WTC11 (cell line): ENCODE results near the gene OR4D2. TPM values are rescaled to one million over a fixed set of nuclear protein-coding genes. Genes with fewer than 3 reads are reported as not detected.

Experiments used
- ATAC-seq: fragments of 200-7000 bp; cut with Tn5 transposase; 2 replicates; pipeline ENCODE4 v1.10.0; 2021; ENCODE audit warnings: mild to moderate bottlenecking, moderate library complexity
- CTCF ChIA-PET: fragments of 300-600 bp; sonication (Branson Sonifier 250); formaldehyde crosslinking; loops from one replicate; lab custom pipeline; 2021; ENCODE audit warnings: antibody characterized with exemption; lab: Charles Lee
- POLR2A ChIA-PET: fragments of 350-600 bp; sonication (Branson Sonifier 250); formaldehyde crosslinking; loops from one replicate; lab custom pipeline; 2021; ENCODE audit warnings: antibody characterized with exemption; lab: Charles Lee
- DNase-seq: peaks from one replicate; pipeline ENCODE4 v3.0.0; 2021; ENCODE audit warnings: low spot score
- H3K27ac Mint-ChIP-seq: 2 replicates; pipeline ENCODE4 v1.8.0; 2021; ENCODE audit warnings: mixed read lengths
- H3K27me3 Mint-ChIP-seq: 2 replicates; pipeline ENCODE4 v1.8.0; 2021; ENCODE audit warnings: low read depth, mild to moderate bottlenecking, moderate library complexity, mixed read lengths
- H3K36me3 Mint-ChIP-seq: 2 replicates; pipeline ENCODE4 v1.8.0; 2021; ENCODE audit warnings: mixed read lengths
- H3K4me1 Mint-ChIP-seq: 2 replicates; pipeline ENCODE4 v1.8.0; 2022; ENCODE audit warnings: mixed read lengths
- H3K4me3 Mint-ChIP-seq: 2 replicates; pipeline ENCODE4 v1.8.0; 2021; ENCODE audit warnings: mild to moderate bottlenecking, moderate library complexity, mixed read lengths
- H3K9me3 Mint-ChIP-seq: 2 replicates; pipeline ENCODE4 v1.8.0; 2021; ENCODE audit warnings: mixed read lengths
- CBFB ChIP-seq: sonication (generic); formaldehyde crosslinking; IDR thresholded peaks from 2 replicates; pipeline ENCODE4 v1.8.1; 2022; ENCODE audit warnings: mild to moderate bottlenecking, low read depth, missing genetic modification reagents
- ELF4 ChIP-seq: sonication (generic); formaldehyde crosslinking; IDR thresholded peaks from 2 replicates; pipeline ENCODE4 v1.8.1; 2022; ENCODE audit warnings: low read depth, mild to moderate bottlenecking, moderate library complexity, missing genetic modification reagents
- ESRRA ChIP-seq: sonication (generic); formaldehyde crosslinking; IDR thresholded peaks from 2 replicates; pipeline ENCODE4 v1.8.1; 2022; ENCODE audit warnings: mild to moderate bottlenecking, missing genetic modification reagents, borderline replicate concordance
- FOXJ3 ChIP-seq: sonication (generic); formaldehyde crosslinking; IDR thresholded peaks from 2 replicates; pipeline ENCODE4 v1.9.0; 2021; ENCODE audit warnings: missing genetic modification reagents, mild to moderate bottlenecking, borderline replicate concordance
- FOXK1 ChIP-seq: sonication (generic); formaldehyde crosslinking; IDR thresholded peaks from 2 replicates; pipeline ENCODE4 v1.8.0; 2022; ENCODE audit warnings: mild to moderate bottlenecking, moderate library complexity, missing genetic modification reagents
- IRF2 ChIP-seq: sonication (generic); formaldehyde crosslinking; IDR thresholded peaks from 2 replicates; pipeline ENCODE4 v1.8.0; 2022; ENCODE audit warnings: low read depth, missing genetic modification reagents, borderline replicate concordance
- JAZF1 ChIP-seq: fragments of 250-450 bp; sonication (Bioruptor Pico); IDR thresholded peaks from 2 replicates; pipeline ENCODE4 v1.9.0; 2021; ENCODE audit warnings: moderate library complexity, mild to moderate bottlenecking, inconsistent platforms
- NFE2L1 ChIP-seq: sonication (generic); formaldehyde crosslinking; IDR thresholded peaks from 2 replicates; pipeline ENCODE4 v1.8.1; 2023; ENCODE audit warnings: missing genetic modification reagents
- NR2C2 ChIP-seq: sonication (generic); formaldehyde crosslinking; IDR thresholded peaks from 2 replicates; pipeline ENCODE4 v1.8.0; 2022; ENCODE audit warnings: mild to moderate bottlenecking, missing genetic modification reagents
- PRRX2 ChIP-seq: fragments of 250-450 bp; sonication (Bioruptor Pico); IDR thresholded peaks from 2 replicates; pipeline ENCODE4 v1.8.0; 2021; ENCODE audit warnings: mild to moderate bottlenecking
- RELA ChIP-seq: sonication (generic); formaldehyde crosslinking; IDR thresholded peaks from 2 replicates; pipeline ENCODE4 v1.8.1; 2022; ENCODE audit warnings: missing genetic modification reagents, mild to moderate bottlenecking, borderline replicate concordance
- SMAD3 ChIP-seq: sonication (generic); formaldehyde crosslinking; IDR thresholded peaks from 2 replicates; pipeline ENCODE4 v1.8.0; 2022; ENCODE audit warnings: missing genetic modification reagents, mild to moderate bottlenecking, borderline replicate concordance
- TEAD4 ChIP-seq: sonication (generic); formaldehyde crosslinking; IDR thresholded peaks from 2 replicates; pipeline ENCODE4 v1.8.0; 2022; ENCODE audit warnings: mild to moderate bottlenecking, missing genetic modification reagents
- TP53 ChIP-seq: sonication (generic); formaldehyde crosslinking; IDR thresholded peaks from 2 replicates; pipeline ENCODE4 v1.8.1; 2023; ENCODE audit warnings: mild to moderate bottlenecking, missing genetic modification reagents
- ZBTB21 ChIP-seq: sonication (generic); formaldehyde crosslinking; IDR thresholded peaks from 2 replicates; pipeline ENCODE4 v1.8.1; 2023; ENCODE audit warnings: mild to moderate bottlenecking, missing genetic modification reagents, borderline replicate concordance
- ZNF219 ChIP-seq: sonication (generic); formaldehyde crosslinking; IDR thresholded peaks from 2 replicates; pipeline ENCODE4 v1.8.0; 2023; ENCODE audit warnings: missing genetic modification reagents, mild to moderate bottlenecking, borderline replicate concordance
- total RNA-seq: library from RNA; stranded (reverse); gene quantifications from 3 replicates; pipeline ENCODE4 v1.2.3, GENCODE V29; 2021
- TF ChIP-seq, protein P1 (sequence below): sonication (generic); formaldehyde crosslinking; IDR thresholded peaks from 2 replicates; pipeline ENCODE4 v1.8.0; 2023; ENCODE audit warnings: missing genetic modification reagents
- TF ChIP-seq, protein P2 (sequence below): fragments of 250-450 bp; sonication (Bioruptor Pico); IDR thresholded peaks from 2 replicates; pipeline ENCODE4 v1.9.0; 2021; ENCODE audit warnings: mild to moderate bottlenecking, borderline replicate concordance
- TF ChIP-seq, protein P3 (sequence below): fragments of 250-450 bp; sonication (Bioruptor Pico); IDR thresholded peaks from 2 replicates; pipeline ENCODE4 v1.9.0; 2021; ENCODE audit warnings: mild to moderate bottlenecking
- TF ChIP-seq, protein P4 (sequence below): sonication (generic); formaldehyde crosslinking; IDR thresholded peaks from 2 replicates; pipeline ENCODE4 v1.8.0; 2022; ENCODE audit warnings: mild to moderate bottlenecking, missing genetic modification reagents

The OR4D2 gene
- total RNA-seq, 1 experiment from 2014 or later: not detected

DNA sequence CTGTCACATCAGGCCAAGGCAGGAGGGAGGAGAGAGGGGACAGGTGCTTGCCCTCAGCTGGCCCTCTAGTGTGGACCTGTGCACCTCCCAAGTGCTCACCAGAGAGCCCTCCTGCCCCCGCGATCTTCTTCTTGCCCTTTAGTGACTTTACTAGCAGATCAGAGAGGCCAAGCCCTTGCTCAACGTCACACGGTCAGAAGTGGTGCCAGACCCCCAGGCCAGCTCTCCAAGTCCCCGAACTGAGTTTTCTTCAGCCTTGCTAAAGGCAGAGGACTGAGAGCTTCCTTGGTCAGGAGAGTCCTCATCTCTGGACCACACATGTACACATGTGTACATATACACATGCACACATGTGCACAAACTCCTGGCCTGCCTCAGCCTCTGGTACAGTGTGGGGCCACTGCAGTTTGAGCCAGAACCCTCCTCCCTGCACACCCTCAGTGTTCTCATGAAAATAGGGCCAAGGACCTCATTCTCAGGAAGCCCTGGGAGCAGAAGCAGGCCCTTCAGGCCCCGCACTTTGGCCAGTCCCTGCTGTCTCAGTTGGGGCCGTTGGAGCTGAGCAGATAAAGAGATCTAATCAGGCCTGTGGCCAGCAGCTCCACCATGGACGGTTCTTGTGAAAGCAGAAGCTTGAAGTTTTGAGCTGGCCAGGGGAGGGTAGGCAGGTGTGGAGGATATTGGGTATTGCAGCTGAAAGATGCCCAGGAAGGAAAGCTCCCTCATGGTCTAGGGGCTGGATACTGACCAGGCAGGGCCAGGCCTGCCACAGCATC is 18.4 kb downstream of the OR4D2 start:
- H3K27me3 Mint-ChIP-seq: peaks cover 13% of the 10 kb centered on the region

More for the DNA sequence above, 18.4 kb downstream of the OR4D2 start:
- DNase-seq: no peak
- ChIA-PET POLR2A (no interaction called here), CTCF (interaction anchor here (1.0 to 2.5 kb wide), 7 partner anchors 9 to 64 kb away, joined by 3 to 9 read pairs (median 5); no protein-coding TSS in a partner anchor)
- no peaks in the 10 kb centered on the region for H3K9me3 Mint-ChIP-seq
- no peak overlapping the region for H3K4me3 Mint-ChIP-seq
- TF ChIP-seq ZNF219 (CRISPR knock-in tag) (no peak), FOXJ3 (CRISPR knock-in tag) (no peak), ELF4 (CRISPR knock-in tag) (no peak), IRF2 (CRISPR knock-in tag) (no peak), ESRRA (CRISPR knock-in tag) (no peak), ZBTB21 (CRISPR knock-in tag) (no peak), NFE2L1 (CRISPR knock-in tag) (no peak), TP53 (CRISPR knock-in tag) (no peak), TEAD4 (no peak), SMAD3 (CRISPR knock-in tag) (no peak), PRRX2 (CRISPR knock-in tag) (no peak), FOXK1 (CRISPR knock-in tag) (no peak), CBFB (CRISPR knock-in tag) (no peak), JAZF1 (CRISPR knock-in tag) (no peak), NR2C2 (no peak), RELA (no peak)
- TF ChIP-seq, protein P1, sequence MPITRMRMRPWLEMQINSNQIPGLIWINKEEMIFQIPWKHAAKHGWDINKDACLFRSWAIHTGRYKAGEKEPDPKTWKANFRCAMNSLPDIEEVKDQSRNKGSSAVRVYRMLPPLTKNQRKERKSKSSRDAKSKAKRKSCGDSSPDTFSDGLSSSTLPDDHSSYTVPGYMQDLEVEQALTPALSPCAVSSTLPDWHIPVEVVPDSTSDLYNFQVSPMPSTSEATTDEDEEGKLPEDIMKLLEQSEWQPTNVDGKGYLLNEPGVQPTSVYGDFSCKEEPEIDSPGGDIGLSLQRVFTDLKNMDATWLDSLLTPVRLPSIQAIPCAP (CRISPR knock-in tag): no peak
- TF ChIP-seq, protein P2, sequence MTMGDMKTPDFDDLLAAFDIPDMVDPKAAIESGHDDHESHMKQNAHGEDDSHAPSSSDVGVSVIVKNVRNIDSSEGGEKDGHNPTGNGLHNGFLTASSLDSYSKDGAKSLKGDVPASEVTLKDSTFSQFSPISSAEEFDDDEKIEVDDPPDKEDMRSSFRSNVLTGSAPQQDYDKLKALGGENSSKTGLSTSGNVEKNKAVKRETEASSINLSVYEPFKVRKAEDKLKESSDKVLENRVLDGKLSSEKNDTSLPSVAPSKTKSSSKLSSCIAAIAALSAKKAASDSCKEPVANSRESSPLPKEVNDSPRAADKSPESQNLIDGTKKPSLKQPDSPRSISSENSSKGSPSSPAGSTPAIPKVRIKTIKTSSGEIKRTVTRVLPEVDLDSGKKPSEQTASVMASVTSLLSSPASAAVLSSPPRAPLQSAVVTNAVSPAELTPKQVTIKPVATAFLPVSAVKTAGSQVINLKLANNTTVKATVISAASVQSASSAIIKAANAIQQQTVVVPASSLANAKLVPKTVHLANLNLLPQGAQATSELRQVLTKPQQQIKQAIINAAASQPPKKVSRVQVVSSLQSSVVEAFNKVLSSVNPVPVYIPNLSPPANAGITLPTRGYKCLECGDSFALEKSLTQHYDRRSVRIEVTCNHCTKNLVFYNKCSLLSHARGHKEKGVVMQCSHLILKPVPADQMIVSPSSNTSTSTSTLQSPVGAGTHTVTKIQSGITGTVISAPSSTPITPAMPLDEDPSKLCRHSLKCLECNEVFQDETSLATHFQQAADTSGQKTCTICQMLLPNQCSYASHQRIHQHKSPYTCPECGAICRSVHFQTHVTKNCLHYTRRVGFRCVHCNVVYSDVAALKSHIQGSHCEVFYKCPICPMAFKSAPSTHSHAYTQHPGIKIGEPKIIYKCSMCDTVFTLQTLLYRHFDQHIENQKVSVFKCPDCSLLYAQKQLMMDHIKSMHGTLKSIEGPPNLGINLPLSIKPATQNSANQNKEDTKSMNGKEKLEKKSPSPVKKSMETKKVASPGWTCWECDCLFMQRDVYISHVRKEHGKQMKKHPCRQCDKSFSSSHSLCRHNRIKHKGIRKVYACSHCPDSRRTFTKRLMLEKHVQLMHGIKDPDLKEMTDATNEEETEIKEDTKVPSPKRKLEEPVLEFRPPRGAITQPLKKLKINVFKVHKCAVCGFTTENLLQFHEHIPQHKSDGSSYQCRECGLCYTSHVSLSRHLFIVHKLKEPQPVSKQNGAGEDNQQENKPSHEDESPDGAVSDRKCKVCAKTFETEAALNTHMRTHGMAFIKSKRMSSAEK (CRISPR knock-in tag): no peak
- TF ChIP-seq, protein P3, sequence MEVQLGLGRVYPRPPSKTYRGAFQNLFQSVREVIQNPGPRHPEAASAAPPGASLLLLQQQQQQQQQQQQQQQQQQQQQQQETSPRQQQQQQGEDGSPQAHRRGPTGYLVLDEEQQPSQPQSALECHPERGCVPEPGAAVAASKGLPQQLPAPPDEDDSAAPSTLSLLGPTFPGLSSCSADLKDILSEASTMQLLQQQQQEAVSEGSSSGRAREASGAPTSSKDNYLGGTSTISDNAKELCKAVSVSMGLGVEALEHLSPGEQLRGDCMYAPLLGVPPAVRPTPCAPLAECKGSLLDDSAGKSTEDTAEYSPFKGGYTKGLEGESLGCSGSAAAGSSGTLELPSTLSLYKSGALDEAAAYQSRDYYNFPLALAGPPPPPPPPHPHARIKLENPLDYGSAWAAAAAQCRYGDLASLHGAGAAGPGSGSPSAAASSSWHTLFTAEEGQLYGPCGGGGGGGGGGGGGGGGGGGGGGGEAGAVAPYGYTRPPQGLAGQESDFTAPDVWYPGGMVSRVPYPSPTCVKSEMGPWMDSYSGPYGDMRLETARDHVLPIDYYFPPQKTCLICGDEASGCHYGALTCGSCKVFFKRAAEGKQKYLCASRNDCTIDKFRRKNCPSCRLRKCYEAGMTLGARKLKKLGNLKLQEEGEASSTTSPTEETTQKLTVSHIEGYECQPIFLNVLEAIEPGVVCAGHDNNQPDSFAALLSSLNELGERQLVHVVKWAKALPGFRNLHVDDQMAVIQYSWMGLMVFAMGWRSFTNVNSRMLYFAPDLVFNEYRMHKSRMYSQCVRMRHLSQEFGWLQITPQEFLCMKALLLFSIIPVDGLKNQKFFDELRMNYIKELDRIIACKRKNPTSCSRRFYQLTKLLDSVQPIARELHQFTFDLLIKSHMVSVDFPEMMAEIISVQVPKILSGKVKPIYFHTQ (CRISPR knock-in tag): no peak
- TF ChIP-seq, protein P4, sequence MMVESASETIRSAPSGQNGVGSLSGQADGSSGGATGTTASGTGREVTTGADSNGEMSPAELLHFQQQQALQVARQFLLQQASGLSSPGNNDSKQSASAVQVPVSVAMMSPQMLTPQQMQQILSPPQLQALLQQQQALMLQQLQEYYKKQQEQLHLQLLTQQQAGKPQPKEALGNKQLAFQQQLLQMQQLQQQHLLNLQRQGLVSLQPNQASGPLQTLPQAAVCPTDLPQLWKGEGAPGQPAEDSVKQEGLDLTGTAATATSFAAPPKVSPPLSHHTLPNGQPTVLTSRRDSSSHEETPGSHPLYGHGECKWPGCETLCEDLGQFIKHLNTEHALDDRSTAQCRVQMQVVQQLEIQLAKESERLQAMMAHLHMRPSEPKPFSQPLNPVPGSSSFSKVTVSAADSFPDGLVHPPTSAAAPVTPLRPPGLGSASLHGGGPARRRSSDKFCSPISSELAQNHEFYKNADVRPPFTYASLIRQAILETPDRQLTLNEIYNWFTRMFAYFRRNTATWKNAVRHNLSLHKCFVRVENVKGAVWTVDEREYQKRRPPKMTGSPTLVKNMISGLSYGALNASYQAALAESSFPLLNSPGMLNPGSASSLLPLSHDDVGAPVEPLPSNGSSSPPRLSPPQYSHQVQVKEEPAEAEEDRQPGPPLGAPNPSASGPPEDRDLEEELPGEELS (CRISPR knock-in tag): no peak
- H3K27ac Mint-ChIP-seq: no peak overlapping the region
- ATAC-seq: no peak
- H3K4me1 Mint-ChIP-seq: peaks cover 8% of the 10 kb centered on the region; the same call in 1 of the 2 replicates
- H3K36me3 Mint-ChIP-seq: no peaks in the 10 kb centered on the region
